Ovary (tissue), 3 donors: Measurements from ENCODE around the gene PPARA.

ENCODE experiments used
- POLR2A ChIP-seq: fragments of 450-650 bp; IDR thresholded peaks from one replicate; pipeline ENCODE4 v1.6.1; 2017; ENCODE audit warnings: antibody characterized with exemption, mild to moderate bottlenecking, moderate library complexity
- TF ChIP-seq, protein P1 (sequence below), 3 donors: fragments of 450-650 bp in 2 of 3; fragments of 200-600 bp in 1 of 3; IDR thresholded peaks; one replicate each; pipeline versions ENCODE4 v1.5.1 to v1.8.0; 2016 to 2022; ENCODE audit warnings: antibody characterized with exemption in 3 of 3, mild to moderate bottlenecking in 1 of 3
- donor health status: DM: no; HTN: no; CAD: no.

DNA sequence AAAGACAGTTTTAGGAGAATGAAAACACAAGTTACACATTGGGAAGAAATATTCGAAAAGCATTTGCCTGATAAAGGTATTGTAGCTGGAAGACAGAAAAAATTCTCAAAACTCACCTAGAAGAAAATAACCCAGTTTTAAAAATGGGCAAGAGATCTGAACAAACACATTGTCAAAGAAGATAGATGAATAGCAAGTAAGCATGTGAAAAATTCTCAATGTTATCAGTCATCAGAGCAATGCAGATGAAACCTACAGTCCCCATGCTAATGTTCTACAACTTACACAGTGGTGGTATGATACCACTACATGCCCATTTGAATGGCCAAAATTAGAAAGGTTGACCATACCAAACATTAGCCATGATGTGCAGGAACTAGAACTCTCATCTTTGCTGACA, 29.4 kb downstream of the PPARA start:
- no peak for TF ChIP-seq POLR2A
- TF ChIP-seq, protein P1, sequence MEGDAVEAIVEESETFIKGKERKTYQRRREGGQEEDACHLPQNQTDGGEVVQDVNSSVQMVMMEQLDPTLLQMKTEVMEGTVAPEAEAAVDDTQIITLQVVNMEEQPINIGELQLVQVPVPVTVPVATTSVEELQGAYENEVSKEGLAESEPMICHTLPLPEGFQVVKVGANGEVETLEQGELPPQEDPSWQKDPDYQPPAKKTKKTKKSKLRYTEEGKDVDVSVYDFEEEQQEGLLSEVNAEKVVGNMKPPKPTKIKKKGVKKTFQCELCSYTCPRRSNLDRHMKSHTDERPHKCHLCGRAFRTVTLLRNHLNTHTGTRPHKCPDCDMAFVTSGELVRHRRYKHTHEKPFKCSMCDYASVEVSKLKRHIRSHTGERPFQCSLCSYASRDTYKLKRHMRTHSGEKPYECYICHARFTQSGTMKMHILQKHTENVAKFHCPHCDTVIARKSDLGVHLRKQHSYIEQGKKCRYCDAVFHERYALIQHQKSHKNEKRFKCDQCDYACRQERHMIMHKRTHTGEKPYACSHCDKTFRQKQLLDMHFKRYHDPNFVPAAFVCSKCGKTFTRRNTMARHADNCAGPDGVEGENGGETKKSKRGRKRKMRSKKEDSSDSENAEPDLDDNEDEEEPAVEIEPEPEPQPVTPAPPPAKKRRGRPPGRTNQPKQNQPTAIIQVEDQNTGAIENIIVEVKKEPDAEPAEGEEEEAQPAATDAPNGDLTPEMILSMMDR (IDR thresholded peaks at IDR 0.05) = no peak
